Hepatocyte (in vitro differentiated cells): ENCODE results near the gene ITGB1.

Experiments used
- CTCF ChIP-seq: fragments of 200-600 bp; sonication (generic); IDR thresholded peaks from 2 replicates; pipeline ENCODE4 v1.5.1; 2016; ENCODE audit warnings: antibody characterized with exemption, mild to moderate bottlenecking; ENCODE audit not compliant: poor library complexity
- EZH2phosphoT487 ChIP-seq: fragments of 200-600 bp; sonication (generic); IDR thresholded peaks from one replicate; pipeline ENCODE4 v1.6.1; 2018; ENCODE audit warnings: antibody characterized with exemption, mild to moderate bottlenecking, low read depth, moderate library complexity; ENCODE audit not compliant: unreplicated experiment, severe bottlenecking

GRCh38 chr10:32951111-32951510, 6.9 kb downstream of the ITGB1 start:
- TF ChIP-seq EZH2phosphoT487: no peak
- no peak for TF ChIP-seq CTCF
